Measurements from ENCODE around the gene SNTB2.
"Not testable (repeated sequence)": the region's sequence is repeated elsewhere in the genome, so short reads cannot be mapped to it uniquely, and the experiment has no call there.

GRCh38 chr16:69291657-69292056 is 104.7 kb downstream of the SNTB2 start:
- not testable (repeated sequence) for TF ChIP-seq CTCF (IDR thresholded peaks at IDR 0.05 in 4 of 5, conservative IDR thresholded peaks at IDR 0.05 in 1 of 5); POLR2A (IDR thresholded peaks at IDR 0.05)
